ENCODE data around the gene RBM23. TPM values are rescaled to one million over a fixed set of nuclear protein-coding genes. Genes with fewer than 3 reads are reported as not detected.

RBM23 gene
- total RNA-seq, 1 experiment from 2014 or later: 57.6 TPM

DNA sequence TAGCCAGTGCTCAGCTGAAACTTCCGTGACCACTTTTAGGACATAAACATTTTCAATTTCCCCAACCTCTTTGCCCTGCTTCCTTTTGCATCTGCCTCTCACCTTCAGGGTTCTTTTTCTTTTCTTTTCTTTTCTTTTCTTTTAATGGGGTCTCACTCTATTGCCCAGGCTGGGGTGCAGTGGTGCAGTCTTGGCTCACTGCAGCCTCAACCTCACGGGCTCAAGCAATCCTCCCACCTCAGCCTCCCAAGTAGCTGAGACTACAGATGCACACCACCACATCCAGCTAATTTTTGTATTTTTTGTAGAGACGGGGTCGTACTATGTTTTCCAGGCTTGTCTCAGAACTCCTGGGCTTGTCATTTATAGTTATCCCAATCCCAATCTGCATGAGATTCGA, 52.1 kb downstream of the RBM23 start:
- no TSS peak for BruUV-seq (replicated peaks)
- H3K4me3 Mint-ChIP-seq (ENCODE audit: unreplicated experiment): no peak overlapping the region
- peaks cover 5% of the 10 kb centered on the region for H3K36me3 Mint-ChIP-seq (ENCODE audit: insufficient read depth, unreplicated experiment)
- no peak for DNase-seq (ENCODE audit: unreplicated experiment)
- no peaks in the 10 kb centered on the region for H3K27me3 Mint-ChIP-seq (ENCODE audit: insufficient read depth, unreplicated experiment)
- intact Hi-C loops (cut with micrococcal nuclease): loop anchor here (5.0 kb wide), 1 partner anchor 45 kb away; no protein-coding TSS in a partner anchor
- peaks cover 7% of the 10 kb centered on the region for H3K4me1 Mint-ChIP-seq (ENCODE audit: insufficient read depth, unreplicated experiment)
- no peaks in the 10 kb centered on the region for H3K9me3 Mint-ChIP-seq (ENCODE audit: unreplicated experiment)
- H3K27ac Mint-ChIP-seq (ENCODE audit: low read depth, unreplicated experiment): no peak overlapping the region
- ChIA-PET POLR2A (interaction anchor here (0.6 to 0.7 kb wide), 2 partner anchors 143 to 204 kb away, joined by 3 to 4 read pairs; no protein-coding TSS in a partner anchor), CTCF (interaction anchor here (0.6 to 13.4 kb wide), 5 partner anchors 15 to 310 kb away, joined by 3 to 154 read pairs (median 3); no protein-coding TSS in a partner anchor)
- TF ChIP-seq, protein P1, sequence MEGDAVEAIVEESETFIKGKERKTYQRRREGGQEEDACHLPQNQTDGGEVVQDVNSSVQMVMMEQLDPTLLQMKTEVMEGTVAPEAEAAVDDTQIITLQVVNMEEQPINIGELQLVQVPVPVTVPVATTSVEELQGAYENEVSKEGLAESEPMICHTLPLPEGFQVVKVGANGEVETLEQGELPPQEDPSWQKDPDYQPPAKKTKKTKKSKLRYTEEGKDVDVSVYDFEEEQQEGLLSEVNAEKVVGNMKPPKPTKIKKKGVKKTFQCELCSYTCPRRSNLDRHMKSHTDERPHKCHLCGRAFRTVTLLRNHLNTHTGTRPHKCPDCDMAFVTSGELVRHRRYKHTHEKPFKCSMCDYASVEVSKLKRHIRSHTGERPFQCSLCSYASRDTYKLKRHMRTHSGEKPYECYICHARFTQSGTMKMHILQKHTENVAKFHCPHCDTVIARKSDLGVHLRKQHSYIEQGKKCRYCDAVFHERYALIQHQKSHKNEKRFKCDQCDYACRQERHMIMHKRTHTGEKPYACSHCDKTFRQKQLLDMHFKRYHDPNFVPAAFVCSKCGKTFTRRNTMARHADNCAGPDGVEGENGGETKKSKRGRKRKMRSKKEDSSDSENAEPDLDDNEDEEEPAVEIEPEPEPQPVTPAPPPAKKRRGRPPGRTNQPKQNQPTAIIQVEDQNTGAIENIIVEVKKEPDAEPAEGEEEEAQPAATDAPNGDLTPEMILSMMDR (IDR thresholded peaks at IDR 0.05; ENCODE audit: unreplicated experiment): no peak

DNA sequence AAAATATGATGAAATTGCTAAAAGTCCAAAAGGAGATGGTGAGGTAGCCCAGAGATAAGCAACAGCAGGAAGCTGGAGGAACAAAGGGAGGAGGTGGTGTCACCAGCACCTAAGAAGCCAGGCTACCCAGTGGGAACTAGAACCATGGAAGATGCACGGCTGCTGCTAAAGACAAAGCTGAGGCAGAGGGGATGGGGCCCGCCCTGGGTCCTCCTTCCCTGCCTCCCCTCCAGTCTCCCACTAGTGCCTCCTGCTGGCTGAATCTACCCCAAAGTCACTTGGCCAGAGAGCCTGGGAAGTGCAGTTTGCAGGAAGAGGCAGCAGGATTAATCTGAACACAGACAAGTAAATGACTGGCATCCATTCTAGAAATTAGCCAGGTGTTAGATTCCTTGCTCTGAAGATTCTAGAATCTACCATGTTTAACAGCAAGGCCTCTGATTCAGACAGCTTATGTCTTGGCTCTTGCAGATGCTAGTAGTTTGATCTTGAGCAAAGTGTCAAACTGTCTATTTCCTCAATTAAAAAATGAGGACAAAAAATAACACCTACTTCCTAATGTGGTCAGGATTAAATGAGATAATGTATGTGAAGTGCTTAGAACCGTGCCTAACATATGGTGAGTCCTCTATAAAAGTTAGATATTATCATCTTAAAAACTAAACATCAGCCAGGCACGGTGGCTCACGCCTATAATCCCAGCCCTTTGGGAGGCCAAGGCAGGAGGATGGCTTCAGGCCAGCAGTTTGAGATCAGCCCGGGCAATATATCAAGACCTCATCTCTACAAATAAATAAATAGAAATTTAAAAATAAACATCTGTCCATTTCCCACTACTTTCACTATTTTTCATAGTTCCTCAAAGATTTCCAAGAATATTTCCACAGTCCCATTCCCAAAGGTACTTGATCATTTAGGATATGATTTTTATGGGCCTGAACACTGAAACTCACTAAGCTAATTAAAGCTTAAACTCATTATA, 53.2 kb downstream of the RBM23 start:
- Mint-ChIP-seq H3K4me1 (ENCODE audit: insufficient read depth, unreplicated experiment) (peaks cover under 1% of the 10 kb centered on the region), H3K27me3 (ENCODE audit: insufficient read depth, unreplicated experiment) (no peaks in the 10 kb centered on the region), H3K9me3 (ENCODE audit: unreplicated experiment) (no peaks in the 10 kb centered on the region), H3K4me3 (ENCODE audit: unreplicated experiment) (no peak overlapping the region), H3K27ac (ENCODE audit: low read depth, unreplicated experiment) (no peak overlapping the region), H3K36me3 (ENCODE audit: insufficient read depth, unreplicated experiment) (no peaks in the 10 kb centered on the region)
- POLR2A ChIA-PET: interaction anchor here (0.6 kb wide), 1 partner anchor 205 kb away, joined by 3 read pairs; no protein-coding TSS in a partner anchor
- TF ChIP-seq, protein P1 (IDR thresholded peaks at IDR 0.05; ENCODE audit: unreplicated experiment): no peak
- DNase-seq (ENCODE audit: unreplicated experiment): no peak
- BruUV-seq (replicated peaks): no TSS peak
- intact Hi-C loops (cut with micrococcal nuclease): loop anchor here (5.0 kb wide), 1 partner anchor 43 kb away; no protein-coding TSS in a partner anchor
- CTCF ChIA-PET: interaction anchor here (0.6 to 13.4 kb wide), 11 partner anchors 14 to 709 kb away, joined by 3 to 154 read pairs (median 4); no protein-coding TSS in a partner anchor

DNA sequence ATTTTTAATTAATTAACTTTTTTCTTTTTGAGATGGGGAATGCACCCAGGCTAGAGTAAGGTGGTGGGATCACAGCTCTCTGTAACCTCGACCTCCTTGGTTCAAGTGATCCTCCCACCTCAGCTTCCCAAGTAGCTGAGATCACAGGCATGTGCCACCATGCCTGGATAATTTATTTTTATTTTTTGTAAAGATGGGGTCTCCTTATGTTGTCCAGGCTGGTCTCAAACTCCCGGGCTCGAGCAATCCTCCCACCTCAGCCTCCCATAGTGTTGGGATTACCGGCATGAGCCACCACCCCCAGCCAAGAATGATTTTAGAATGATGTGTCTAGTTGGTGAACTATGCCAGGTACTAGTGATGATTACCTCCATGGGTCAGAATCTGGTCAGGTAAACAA, 54.0 kb downstream of the RBM23 start:
- no peaks in the 10 kb centered on the region for H3K36me3 Mint-ChIP-seq (ENCODE audit: insufficient read depth, unreplicated experiment)
- intact Hi-C loops (cut with micrococcal nuclease): loop anchor here (5.0 kb wide), 1 partner anchor 43 kb away; no protein-coding TSS in a partner anchor

More for the DNA sequence above, 54.0 kb downstream of the RBM23 start:
- no peaks in the 10 kb centered on the region for H3K4me1 Mint-ChIP-seq (ENCODE audit: insufficient read depth, unreplicated experiment)
- no peaks in the 10 kb centered on the region for H3K9me3 Mint-ChIP-seq (ENCODE audit: unreplicated experiment)
- BruUV-seq (replicated peaks): no TSS peak
- POLR2A ChIA-PET: interaction anchor here (1.6 kb wide), 1 partner anchor 276 kb away, joined by 3 read pairs; the partner anchor contains the start of gene DAD1
- CTCF ChIA-PET: interaction anchor here (0.6 to 13.4 kb wide), 6 partner anchors 13 to 708 kb away, joined by 4 to 154 read pairs (median 4); no protein-coding TSS in a partner anchor
- no peak overlapping the region for H3K4me3 Mint-ChIP-seq (ENCODE audit: unreplicated experiment)
- DNase-seq (ENCODE audit: unreplicated experiment): no peak
- TF ChIP-seq, protein P1 (IDR thresholded peaks at IDR 0.05; ENCODE audit: unreplicated experiment): no peak
- H3K27ac Mint-ChIP-seq (ENCODE audit: low read depth, unreplicated experiment): no peak overlapping the region
- no peaks in the 10 kb centered on the region for H3K27me3 Mint-ChIP-seq (ENCODE audit: insufficient read depth, unreplicated experiment)

Measured in MCF 10A (cell line).